H9 (cell line): ENCODE results near the gene CUEDC1. TPM values are rescaled to one million over a fixed set of nuclear protein-coding genes. Genes with fewer than 3 reads are reported as not detected.

Experiments
- DNase-seq: peaks from one replicate; pipeline ENCODE4 v3.0.0-alpha.2; 2017
- H2AFZ ChIP-seq: one replicate; pipeline ENCODE4 v1.6.1; 2013; ENCODE audit warnings: mild to moderate bottlenecking, low read length, control low read depth, moderate library complexity
- H2AK5ac ChIP-seq: 2 replicates; pipeline ENCODE4 v1.6.1; 2013; ENCODE audit warnings: low read length, control low read depth, mixed read lengths; ENCODE audit not compliant: insufficient read length
- H2BK120ac ChIP-seq: one replicate; pipeline ENCODE4 v1.6.1; 2013; ENCODE audit warnings: low read depth, mild to moderate bottlenecking, low read length, control low read depth, inconsistent platforms; ENCODE audit not compliant: poor library complexity, severe bottlenecking
- H2BK12ac ChIP-seq: 2 replicates; pipeline ENCODE4 v1.6.1; 2013; ENCODE audit warnings: low read length, control low read depth, mixed read lengths, low read depth; ENCODE audit not compliant: insufficient read length
- H2BK15ac ChIP-seq: 2 replicates; pipeline ENCODE4 v1.6.1; 2013; ENCODE audit warnings: low read depth, low read length, control low read depth
- H2BK20ac ChIP-seq: one replicate; pipeline ENCODE4 v1.6.1; 2013; ENCODE audit warnings: low read depth, mild to moderate bottlenecking, low read length, control low read depth, inconsistent platforms; ENCODE audit not compliant: poor library complexity, severe bottlenecking
- H2BK5ac ChIP-seq: 2 replicates; pipeline ENCODE4 v1.6.1; 2013; ENCODE audit warnings: low read length, control low read depth, mixed read lengths; ENCODE audit not compliant: insufficient read length
- H3K14ac ChIP-seq: 2 replicates; pipeline ENCODE4 v1.6.1; 2013; ENCODE audit warnings: low read length, control low read depth; ENCODE audit not compliant: insufficient read depth
- H3K18ac ChIP-seq: 2 replicates; pipeline ENCODE4 v1.6.1; 2013; ENCODE audit warnings: low read depth, mild to moderate bottlenecking, mixed read lengths, low read length, control low read depth; ENCODE audit not compliant: insufficient read length
- H3K23ac ChIP-seq: 2 replicates; pipeline ENCODE4 v1.6.1; 2013; ENCODE audit warnings: low read length, control low read depth, mixed read lengths, low read depth; ENCODE audit not compliant: insufficient read length
- H3K23me2 ChIP-seq: 2 replicates; pipeline ENCODE4 v1.6.1; 2013; ENCODE audit warnings: low read depth, mild to moderate bottlenecking, mixed read lengths, low read length, control low read depth; ENCODE audit not compliant: insufficient read length, poor library complexity, severe bottlenecking
- H3K27ac ChIP-seq: 2 replicates; pipeline ENCODE4 v1.5.1; 2013; ENCODE audit warnings: low read length, control low read depth, mixed read lengths, low read depth; ENCODE audit not compliant: insufficient read length
- H3K27me3 ChIP-seq: 2 replicates; pipeline ENCODE4 v1.6.1; 2013; ENCODE audit warnings: low read length, control low read depth, inconsistent platforms; ENCODE audit not compliant: insufficient read depth
- H3K4ac ChIP-seq: 2 replicates; pipeline ENCODE4 v1.6.1; 2013; ENCODE audit warnings: low read depth, mild to moderate bottlenecking, control low read depth, inconsistent platforms, low read length, moderate library complexity
- H3K4me1 ChIP-seq: 2 replicates; pipeline ENCODE4 v1.6.1; 2013; ENCODE audit warnings: low read length, control low read depth, inconsistent platforms; ENCODE audit not compliant: insufficient read depth
- H3K4me2 ChIP-seq: 2 replicates; pipeline ENCODE4 v1.6.1; 2013; ENCODE audit warnings: low read length, control low read depth, mixed read lengths; ENCODE audit not compliant: insufficient read length, insufficient read depth
- H3K56ac ChIP-seq: 2 replicates; pipeline ENCODE4 v1.6.1; 2013; ENCODE audit warnings: low read depth, mild to moderate bottlenecking, mixed read lengths, low read length, control low read depth; ENCODE audit not compliant: insufficient read length
- H3K79me1 ChIP-seq: 2 replicates; pipeline ENCODE4 v1.6.1; 2013; ENCODE audit warnings: low read depth, mild to moderate bottlenecking, moderate library complexity, low read length, control low read depth, inconsistent platforms; ENCODE audit not compliant: insufficient read depth, poor library complexity, severe bottlenecking
- H3K79me2 ChIP-seq: 2 replicates; pipeline ENCODE4 v1.6.1; 2013; ENCODE audit warnings: low read length, control low read depth, inconsistent platforms; ENCODE audit not compliant: insufficient read depth
- H3K9ac ChIP-seq: 2 replicates; pipeline ENCODE4 v1.6.1; 2013; ENCODE audit warnings: low read length, control low read depth, mixed read lengths; ENCODE audit not compliant: insufficient read length; ENCODE audit errors: extremely low read depth
- H3K9me3 ChIP-seq: one replicate; pipeline ENCODE4 v1.6.1; 2013; ENCODE audit warnings: low read depth, low read length, inconsistent platforms; ENCODE audit not compliant: control insufficient read depth
- H3T11ph ChIP-seq: one replicate; pipeline ENCODE4 v1.6.1; 2013; ENCODE audit warnings: mild to moderate bottlenecking, low read length, control low read depth, inconsistent platforms
- H4K20me1 ChIP-seq: one replicate; pipeline ENCODE4 v1.6.1; 2013; ENCODE audit not compliant: control insufficient read depth, insufficient read length, insufficient read depth
- H4K5ac ChIP-seq: 2 replicates; pipeline ENCODE4 v1.6.1; 2013; ENCODE audit warnings: low read depth, mild to moderate bottlenecking, mixed read lengths, low read length, control low read depth; ENCODE audit not compliant: insufficient read length
- H4K8ac ChIP-seq: replicated peaks from 2 replicates; pipeline ENCODE4 v1.6.1; 2013; ENCODE audit warnings: low read length, control low read depth, mixed read lengths, low read depth; ENCODE audit not compliant: insufficient read length
- H4K91ac ChIP-seq: 2 replicates; pipeline ENCODE4 v1.6.1; 2013; ENCODE audit warnings: low read depth, mild to moderate bottlenecking, moderate library complexity, mixed read lengths, low read length, control low read depth; ENCODE audit not compliant: insufficient read length
- H3K27ac Mint-ChIP-seq, 3 experiments: 2 replicates in 2 of 3; 3 replicates in 1 of 3; pipeline ENCODE4 v1.8.0; 2020 to 2021; ENCODE audit warnings: mixed read lengths in 3 of 3, mild to moderate bottlenecking in 1 of 3, moderate library complexity in 1 of 3
- H3K27me3 Mint-ChIP-seq: 2 replicates; pipeline ENCODE4 v1.8.0; 2021; ENCODE audit warnings: low read depth, mild to moderate bottlenecking, moderate library complexity, mixed read lengths
- H3K36me3 Mint-ChIP-seq, 3 experiments: 2 replicates in 2 of 3; 3 replicates in 1 of 3; pipeline ENCODE4 v1.8.0; 2020 to 2021; ENCODE audit warnings: low read depth in 3 of 3, mixed read lengths in 3 of 3; ENCODE audit not compliant: insufficient read depth in 1 of 3
- H3K4me1 Mint-ChIP-seq, 2 experiments: 2 replicates each; pipeline ENCODE4 v1.8.0; 2020; ENCODE audit warnings: mixed read lengths in 2 of 2
- H3K4me3 Mint-ChIP-seq, 2 experiments: 2 replicates in 1 of 2; 3 replicates in 1 of 2; pipeline ENCODE4 v1.8.0; 2020 to 2021; ENCODE audit warnings: mild to moderate bottlenecking in 2 of 2, mixed read lengths in 2 of 2, moderate library complexity in 1 of 2
- H3K9me3 Mint-ChIP-seq, 2 experiments: 2 replicates in 1 of 2; 3 replicates in 1 of 2; pipeline ENCODE4 v1.8.0; 2020; ENCODE audit warnings: mild to moderate bottlenecking in 2 of 2, mixed read lengths in 2 of 2, moderate library complexity in 1 of 2
- WGBS: extraction: QIAGEN DNeasy Blood & Tissue Kit; methylation state at CpG from one replicate; pipeline ENCODE4 v1.1.7; 2013; ENCODE audit warnings: missing lambda C conversion rate, low lambda C conversion rate, mixed read lengths; ENCODE audit not compliant: insufficient read length; ENCODE audit errors: extremely low coverage; 5-methylcytosine and 5-hydroxymethylcytosine counted together
- total RNA-seq: library from RNA; stranded (reverse); gene quantifications from 2 replicates; pipeline ENCODE4 v1.2.1, GENCODE V29; 2021
- TF ChIP-seq, protein P1 (sequence below): fragments of 200-600 bp; sonication (generic); conservative IDR thresholded peaks from 3 replicates; pipeline ENCODE4 v1.8.0; 2021; ENCODE audit warnings: antibody characterized with exemption, mild to moderate bottlenecking

CUEDC1 gene
- total RNA-seq, 1 experiment from 2014 or later = 7.3 TPM

DNA sequence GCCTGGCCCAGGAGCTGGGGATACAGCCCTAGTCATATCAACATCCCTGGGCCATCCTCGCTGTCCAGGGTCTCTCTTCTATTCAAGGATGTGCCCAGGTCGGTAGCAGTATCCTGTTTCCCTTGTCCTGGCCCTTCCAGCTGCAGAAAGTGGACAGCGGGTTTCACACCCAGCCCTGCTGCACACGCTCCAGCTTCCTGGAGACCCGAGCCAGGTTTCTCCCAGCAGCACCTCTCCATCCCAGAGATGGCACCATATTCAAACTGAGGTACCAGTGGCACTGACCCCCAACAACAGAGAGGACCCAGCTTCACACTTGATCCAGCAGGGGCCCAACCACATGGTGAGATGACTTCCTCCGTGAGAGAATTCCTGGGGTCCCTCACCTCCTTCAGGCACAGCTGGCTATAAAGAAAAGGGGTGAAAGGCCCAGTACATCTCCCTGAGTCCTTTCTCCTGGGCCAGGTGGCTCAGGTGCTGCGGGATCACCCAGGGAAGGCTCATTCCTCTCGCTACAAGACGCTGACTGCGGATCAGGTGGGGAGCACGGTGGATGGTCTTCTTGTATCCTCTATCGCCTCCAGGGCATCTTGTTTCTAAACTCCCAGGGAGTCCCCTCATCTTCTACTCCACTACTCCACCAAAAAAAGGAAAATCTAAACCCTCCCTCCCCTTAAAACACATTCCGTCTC lies 1.4 kb downstream of the CUEDC1 start:
- H3K18ac ChIP-seq = no peak overlapping the region
- peaks cover 3% of the 10 kb centered on the region; the same call in 1 of the 2 replicates for H3K4me1 ChIP-seq
- no peak overlapping the region for H3T11ph ChIP-seq
- no peak overlapping the region for H3K23ac ChIP-seq
- H2BK120ac ChIP-seq = no peak overlapping the region
- no peak overlapping the region for H3K56ac ChIP-seq
- peaks cover 22% of the 10 kb centered on the region for H3K23me2 ChIP-seq
- no peak overlapping the region for H3K9ac ChIP-seq
- H4K91ac ChIP-seq = no peak overlapping the region
- H3K27me3 ChIP-seq = peaks cover 6% of the 10 kb centered on the region
- H3K27me3 Mint-ChIP-seq = peaks cover 46% of the 10 kb centered on the region
- no peak overlapping the region for H2AK5ac ChIP-seq
- no peak for DNase-seq
- peaks cover 53 to 55% of the 10 kb centered on the region in 2 experiments for H3K4me1 Mint-ChIP-seq
- no peak overlapping the region for H2BK15ac ChIP-seq
- no peak overlapping the region for H3K27ac ChIP-seq
- 0 out of 7 replicates have a peak, but pooled peaks cover 0 to 3% (median 0%) of the 10 kb centered on the region in 3 experiments for H3K36me3 Mint-ChIP-seq
- H3K4me2 ChIP-seq = peak overlapping the region; percentile 23
- H2BK12ac ChIP-seq = no peak overlapping the region
- no peak overlapping the region for H2BK20ac ChIP-seq
- peaks cover 0 to 2% of the 10 kb centered on the region in 2 experiments; a peak in 1 of 5 replicates for H3K9me3 Mint-ChIP-seq
- whole genome bisulfite sequencing = no CpG with 5 or more reads among the region's 13 CpGs
- H3K79me2 ChIP-seq = no peaks in the 10 kb centered on the region
- no peak overlapping the region for H4K8ac ChIP-seq
- no peaks in the 10 kb centered on the region for H3K9me3 ChIP-seq
- no peak overlapping the region for H4K5ac ChIP-seq
- H3K4ac ChIP-seq = no peak overlapping the region
- H2AFZ ChIP-seq = no peak overlapping the region
- H4K20me1 ChIP-seq = no peaks in the 10 kb centered on the region
- TF ChIP-seq, protein P1, sequence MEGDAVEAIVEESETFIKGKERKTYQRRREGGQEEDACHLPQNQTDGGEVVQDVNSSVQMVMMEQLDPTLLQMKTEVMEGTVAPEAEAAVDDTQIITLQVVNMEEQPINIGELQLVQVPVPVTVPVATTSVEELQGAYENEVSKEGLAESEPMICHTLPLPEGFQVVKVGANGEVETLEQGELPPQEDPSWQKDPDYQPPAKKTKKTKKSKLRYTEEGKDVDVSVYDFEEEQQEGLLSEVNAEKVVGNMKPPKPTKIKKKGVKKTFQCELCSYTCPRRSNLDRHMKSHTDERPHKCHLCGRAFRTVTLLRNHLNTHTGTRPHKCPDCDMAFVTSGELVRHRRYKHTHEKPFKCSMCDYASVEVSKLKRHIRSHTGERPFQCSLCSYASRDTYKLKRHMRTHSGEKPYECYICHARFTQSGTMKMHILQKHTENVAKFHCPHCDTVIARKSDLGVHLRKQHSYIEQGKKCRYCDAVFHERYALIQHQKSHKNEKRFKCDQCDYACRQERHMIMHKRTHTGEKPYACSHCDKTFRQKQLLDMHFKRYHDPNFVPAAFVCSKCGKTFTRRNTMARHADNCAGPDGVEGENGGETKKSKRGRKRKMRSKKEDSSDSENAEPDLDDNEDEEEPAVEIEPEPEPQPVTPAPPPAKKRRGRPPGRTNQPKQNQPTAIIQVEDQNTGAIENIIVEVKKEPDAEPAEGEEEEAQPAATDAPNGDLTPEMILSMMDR = no peak
- no peak overlapping the region for H2BK5ac ChIP-seq
- H3K14ac ChIP-seq = no peak overlapping the region
- H3K4me3 Mint-ChIP-seq = peak overlapping the region; percentile 65 to 83
- H3K27ac Mint-ChIP-seq = peak overlapping the region in 1 of 3 experiments; percentile 21; a peak in 3 of 7 replicates
- H3K79me1 ChIP-seq = no peaks in the 10 kb centered on the region
